Hepatic stellate cell (primary cell): ENCODE measurements around the gene MAGEA9.
"Not testable (repeated sequence)": the region's sequence is repeated elsewhere in the genome, so short reads cannot be mapped to it uniquely, and the experiment has no call there.

Source experiments
- DNase-seq: peaks from one replicate; pipeline ENCODE4 v3.0.0; 2011; ENCODE audit warnings: low spot score

The MAGEA9 gene

GRCh38 chrX:149781727-149782126, at the start of gene MAGEA9:
MAGEA9 (plus strand) TSS chrX:149781930; CDS start chrX:149786211, 4,281 bp downstream.
- not testable (repeated sequence) for DNase-seq

DNA sequence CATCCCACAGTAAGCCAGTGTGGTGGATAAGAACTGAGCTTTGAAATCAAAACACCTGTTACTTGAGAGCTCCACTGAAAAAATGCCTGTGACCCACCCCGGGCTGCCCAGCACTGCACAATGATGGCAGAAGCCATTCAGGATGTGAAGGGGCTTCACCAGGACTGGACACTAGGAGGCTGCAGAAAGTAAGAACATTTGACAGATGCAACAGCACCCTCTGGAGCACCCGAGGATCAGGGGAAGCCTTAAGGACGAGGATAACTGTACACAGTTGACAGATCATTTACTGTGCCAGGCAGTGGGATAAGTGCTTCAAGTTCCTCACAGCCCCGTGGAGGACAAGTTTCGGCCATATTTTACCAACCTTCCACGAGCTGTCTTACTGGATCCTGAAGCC, 39.5 kb upstream of the MAGEA9 start:
- DNase-seq = not testable (repeated sequence)

- DNase-seq = not testable (repeated sequence)
These were observed 35.2 kb upstream of the MAGEA9 start for GRCh38 chrX:149746390-149747007.

DNA sequence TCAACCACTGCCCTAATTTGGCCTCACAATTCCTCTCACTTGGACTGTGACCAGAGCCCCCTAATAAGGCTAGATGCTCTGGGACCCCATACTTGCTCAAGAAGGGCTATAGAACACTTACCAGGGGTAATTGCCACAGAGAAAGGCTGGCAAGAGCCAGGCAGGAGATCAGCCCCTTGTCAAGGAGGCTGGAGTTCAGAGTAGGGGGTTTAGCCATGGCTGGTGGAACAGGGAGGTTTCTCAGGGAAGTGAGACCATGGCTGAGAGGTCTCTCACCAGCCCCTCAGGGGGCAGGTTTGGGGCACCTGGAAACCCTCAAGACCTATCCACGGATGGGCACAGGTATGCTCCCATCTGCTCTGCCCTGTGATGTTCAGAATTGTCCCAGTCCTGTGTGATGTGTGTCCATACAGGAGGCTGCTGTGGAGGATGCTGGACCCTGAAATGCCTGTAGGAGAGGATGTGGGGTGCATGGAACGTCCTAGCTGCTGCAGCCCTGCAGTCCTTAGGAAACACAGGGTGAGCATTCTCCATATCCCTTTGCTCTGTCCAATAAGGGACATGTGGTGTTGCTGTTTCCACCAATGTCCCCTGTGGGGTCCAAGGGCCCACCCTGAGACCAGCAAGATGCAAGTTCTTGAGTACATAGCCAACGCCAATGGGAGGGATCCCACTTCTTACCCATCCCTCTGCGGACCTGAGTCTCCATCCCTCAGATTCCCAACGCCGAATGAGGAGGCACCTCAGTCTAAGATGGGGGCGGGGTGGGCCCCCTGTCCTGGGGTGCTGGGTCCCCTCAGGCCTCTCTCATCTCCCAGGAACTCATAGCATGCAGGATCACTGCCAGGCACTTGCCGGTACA, 24.3 kb upstream of the MAGEA9 start:
- no peak for DNase-seq

- DNase-seq = no peak
These were observed 23.5 kb upstream of the MAGEA9 start for GRCh38 chrX:149758068-149758714.

GRCh38 chrX:149758715-149759078, 23.0 kb upstream of the MAGEA9 start:
- DNase-seq = not testable (repeated sequence)

DNA sequence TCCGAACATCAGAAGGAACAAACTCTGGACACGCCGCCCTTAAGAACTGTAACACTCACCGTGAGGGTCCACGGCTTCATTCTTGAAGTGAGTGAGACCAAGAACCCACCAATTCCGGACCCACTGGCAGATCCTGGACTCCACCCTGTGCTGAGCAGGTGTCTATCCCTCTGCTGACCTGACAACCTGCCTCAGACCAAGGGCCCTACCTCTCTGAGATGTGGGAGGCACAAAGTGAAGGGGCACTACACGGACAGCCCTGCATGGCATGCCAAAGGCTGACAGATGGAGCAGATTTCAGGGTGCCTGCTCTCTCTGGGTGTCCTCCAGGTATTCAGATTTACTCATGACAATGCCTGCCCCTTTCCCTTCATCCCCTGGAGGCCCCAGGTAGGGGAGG, 21.9 kb upstream of the MAGEA9 start:
- DNase-seq = no peak

- no peak for DNase-seq
These were observed 20.8 kb upstream of the MAGEA9 start for GRCh38 chrX:149760965-149761364.

DNA sequence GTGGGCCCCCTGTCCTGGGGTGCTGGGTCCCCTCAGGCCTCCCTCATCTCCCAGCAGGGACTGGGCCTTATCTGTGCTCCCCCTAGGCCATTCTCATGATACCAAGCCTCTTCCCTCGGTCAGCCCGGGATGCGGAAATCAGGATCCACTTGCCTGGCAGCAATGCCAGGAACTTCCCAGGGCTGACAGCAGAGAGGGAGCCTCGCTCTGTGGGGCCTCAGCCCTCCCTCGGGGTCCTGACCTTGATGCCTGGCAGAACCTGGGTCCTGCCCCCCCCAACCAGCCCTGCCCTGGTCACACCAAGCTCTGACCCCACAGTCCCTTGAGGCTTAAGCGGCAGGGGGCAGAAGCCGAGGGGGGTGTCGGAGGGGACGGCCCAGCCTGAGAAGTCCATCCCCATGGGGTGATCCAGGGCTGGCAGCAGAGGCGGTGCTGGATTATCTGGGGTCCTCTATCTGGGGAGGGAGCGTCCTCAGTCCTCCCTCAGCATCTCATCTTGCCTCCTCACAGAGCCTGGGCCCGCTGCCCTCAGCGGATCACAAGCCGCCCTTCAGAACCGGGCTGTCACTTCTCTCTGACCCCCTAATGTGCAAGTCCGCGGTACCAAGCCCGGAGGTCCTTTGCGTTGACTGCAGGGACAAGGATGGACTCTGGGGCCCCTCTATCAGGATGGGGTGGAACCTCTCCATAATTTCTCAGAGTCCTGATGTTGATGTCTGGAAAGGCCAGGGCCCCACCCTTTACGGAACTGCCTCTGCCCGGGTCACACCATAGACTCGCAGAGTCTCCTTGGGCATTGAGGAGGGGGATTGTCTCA, 19.7 kb upstream of the MAGEA9 start:
- not testable (repeated sequence) for DNase-seq

GRCh38 chrX:149762696-149763614, 18.8 kb upstream of the MAGEA9 start:
- DNase-seq = no peak

DNA sequence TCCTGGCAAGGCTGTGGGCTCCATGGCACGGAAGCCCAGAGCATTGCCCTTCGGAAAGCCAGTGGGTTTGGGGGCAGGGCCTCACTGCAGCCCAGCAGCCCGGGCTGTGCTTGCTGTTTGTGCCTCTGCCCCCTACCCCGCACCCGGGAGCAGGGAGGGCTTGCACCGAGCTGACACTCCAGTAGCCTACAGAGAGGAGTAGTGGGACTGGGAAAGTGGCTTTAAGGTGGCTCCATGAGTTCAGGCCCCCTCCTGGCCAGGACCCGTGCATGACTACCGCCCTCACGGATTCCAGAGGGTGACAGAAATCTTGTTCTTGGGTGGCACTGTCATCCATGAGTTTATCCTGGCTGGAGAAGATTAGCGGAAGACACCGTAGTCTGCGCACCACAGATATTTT, 11.4 kb upstream of the MAGEA9 start:
- not testable (repeated sequence) for DNase-seq

DNA sequence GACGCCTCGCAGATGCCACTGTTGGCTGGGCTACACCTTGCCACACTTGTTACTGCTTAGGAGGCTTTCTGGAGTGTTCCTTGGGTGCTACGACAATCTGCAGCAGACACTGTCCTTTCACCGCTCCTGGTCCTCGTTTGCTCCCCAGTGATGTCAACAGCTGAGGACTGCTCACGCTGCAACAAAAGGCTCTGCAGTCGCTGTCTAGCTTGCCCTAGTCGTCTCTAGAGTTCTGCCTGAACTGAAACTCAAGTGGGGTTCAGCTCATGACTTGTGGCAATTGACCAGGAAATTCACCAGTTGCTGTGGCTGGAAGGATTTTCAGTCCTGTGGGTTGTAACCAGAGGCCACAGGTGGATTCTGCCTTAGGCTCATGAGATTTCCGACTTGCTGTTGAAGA, 8.7 kb upstream of the MAGEA9 start:
- DNase-seq = not testable (repeated sequence)

DNA sequence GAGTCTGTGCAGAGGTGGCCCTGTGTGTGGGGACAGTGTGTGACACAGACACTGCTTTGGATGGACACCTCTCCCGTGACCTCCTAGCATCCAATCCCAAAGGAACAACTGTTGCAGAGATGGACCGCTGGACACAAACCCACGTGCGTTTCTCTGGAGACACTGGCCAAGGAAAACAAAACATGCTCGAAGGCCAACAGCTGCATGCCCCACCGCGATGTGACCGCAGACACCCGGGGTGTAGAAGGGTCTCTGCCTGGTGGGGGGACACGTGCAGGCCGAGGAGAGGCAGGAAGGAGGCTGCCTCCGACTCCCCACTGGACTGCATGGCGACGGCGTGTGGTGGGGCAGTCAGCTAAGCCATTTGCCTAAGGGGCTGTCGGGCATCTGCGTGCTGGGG, 8.0 kb upstream of the MAGEA9 start, which contains the start of gene HSFX1:
HSFX1 (plus strand) TSS at position 301 of the 400 bp plus-strand sequence. CDS start 614 bp downstream, outside the sequence.
- not testable (repeated sequence) for DNase-seq

DNA sequence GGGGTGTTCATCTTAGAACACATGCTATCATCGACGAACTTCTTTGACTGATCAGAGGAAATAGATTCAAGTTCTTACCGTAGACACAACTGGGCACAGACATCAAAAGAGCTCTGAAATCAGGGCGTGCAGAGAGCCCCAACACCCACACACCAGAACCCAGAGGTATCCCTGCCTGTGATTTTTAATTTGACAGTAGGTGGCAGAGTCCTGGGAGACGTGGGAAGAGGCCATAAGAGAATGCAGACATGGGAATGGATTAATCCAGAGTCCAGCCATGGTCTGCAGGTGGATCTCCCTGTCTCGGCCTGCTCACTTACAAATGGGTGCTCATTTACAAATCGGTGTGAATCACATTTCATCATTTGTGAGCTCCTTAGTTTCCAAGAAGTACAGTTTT, 3.7 kb upstream of the MAGEA9 start:
- not testable (repeated sequence) for DNase-seq

GRCh38 chrX:149795531-149795930, 13.8 kb downstream of the MAGEA9 start:
- not testable (repeated sequence) for DNase-seq

GRCh38 chrX:149799095-149799714, 17.5 kb downstream of the MAGEA9 start:
- no peak for DNase-seq

- DNase-seq = no peak
These were observed 18.2 kb downstream of the MAGEA9 start for GRCh38 chrX:149799938-149800337.

- DNase-seq = no peak
These were observed 21.8 kb downstream of the MAGEA9 start for GRCh38 chrX:149803458-149804062.

- DNase-seq = no peak
These were observed 22.4 kb downstream of the MAGEA9 start for GRCh38 chrX:149804102-149804501.
